GM12874 (cell line): ENCODE data around the gene TEX261.

Experiments used
- TF ChIP-seq, protein P1 (sequence below): IDR thresholded peaks from 2 replicates; pipeline ENCODE4 v1.5.1; 2011; ENCODE audit warnings: low read depth, mild to moderate bottlenecking, control low read depth, low read length, moderate library complexity; ENCODE audit not compliant: insufficient read depth

TEX261 gene

DNA sequence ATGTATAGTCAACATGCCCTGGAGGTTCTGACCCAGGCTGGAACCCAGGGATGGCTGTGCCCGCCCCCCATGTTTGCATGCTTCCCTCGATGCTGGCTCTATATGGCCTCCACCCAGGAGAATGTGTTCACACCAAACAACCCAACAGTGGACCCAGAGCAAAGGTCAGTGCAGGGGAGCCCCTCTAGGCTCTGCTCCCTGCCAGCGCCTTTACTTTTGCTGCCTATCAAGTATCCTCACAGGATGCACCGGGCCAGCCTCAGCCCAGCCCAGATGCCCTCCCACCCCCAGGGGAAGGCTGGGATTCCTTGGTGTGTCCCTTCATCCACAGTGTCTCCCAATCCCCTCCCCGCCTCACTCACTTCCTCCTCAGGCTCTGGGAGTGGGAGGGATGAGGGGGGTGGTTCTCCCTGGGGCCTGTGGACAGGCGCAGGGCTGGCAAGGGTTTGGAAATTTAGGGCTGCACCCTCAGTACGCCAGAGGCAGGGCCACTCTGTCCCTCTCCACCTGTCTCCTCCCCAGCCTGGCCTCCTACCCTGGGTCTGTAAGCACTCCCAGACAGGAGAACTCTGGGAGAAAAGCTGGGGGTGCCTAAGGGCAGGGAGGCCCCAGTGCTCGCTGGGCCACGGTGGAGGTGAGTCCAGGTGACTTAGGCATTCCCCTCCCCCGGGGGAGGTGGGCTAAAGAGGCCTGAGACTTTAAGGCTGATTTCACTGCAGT is 56.6 kb downstream of the TEX261 start:
- TF ChIP-seq, protein P1, sequence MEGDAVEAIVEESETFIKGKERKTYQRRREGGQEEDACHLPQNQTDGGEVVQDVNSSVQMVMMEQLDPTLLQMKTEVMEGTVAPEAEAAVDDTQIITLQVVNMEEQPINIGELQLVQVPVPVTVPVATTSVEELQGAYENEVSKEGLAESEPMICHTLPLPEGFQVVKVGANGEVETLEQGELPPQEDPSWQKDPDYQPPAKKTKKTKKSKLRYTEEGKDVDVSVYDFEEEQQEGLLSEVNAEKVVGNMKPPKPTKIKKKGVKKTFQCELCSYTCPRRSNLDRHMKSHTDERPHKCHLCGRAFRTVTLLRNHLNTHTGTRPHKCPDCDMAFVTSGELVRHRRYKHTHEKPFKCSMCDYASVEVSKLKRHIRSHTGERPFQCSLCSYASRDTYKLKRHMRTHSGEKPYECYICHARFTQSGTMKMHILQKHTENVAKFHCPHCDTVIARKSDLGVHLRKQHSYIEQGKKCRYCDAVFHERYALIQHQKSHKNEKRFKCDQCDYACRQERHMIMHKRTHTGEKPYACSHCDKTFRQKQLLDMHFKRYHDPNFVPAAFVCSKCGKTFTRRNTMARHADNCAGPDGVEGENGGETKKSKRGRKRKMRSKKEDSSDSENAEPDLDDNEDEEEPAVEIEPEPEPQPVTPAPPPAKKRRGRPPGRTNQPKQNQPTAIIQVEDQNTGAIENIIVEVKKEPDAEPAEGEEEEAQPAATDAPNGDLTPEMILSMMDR: no peak

DNA sequence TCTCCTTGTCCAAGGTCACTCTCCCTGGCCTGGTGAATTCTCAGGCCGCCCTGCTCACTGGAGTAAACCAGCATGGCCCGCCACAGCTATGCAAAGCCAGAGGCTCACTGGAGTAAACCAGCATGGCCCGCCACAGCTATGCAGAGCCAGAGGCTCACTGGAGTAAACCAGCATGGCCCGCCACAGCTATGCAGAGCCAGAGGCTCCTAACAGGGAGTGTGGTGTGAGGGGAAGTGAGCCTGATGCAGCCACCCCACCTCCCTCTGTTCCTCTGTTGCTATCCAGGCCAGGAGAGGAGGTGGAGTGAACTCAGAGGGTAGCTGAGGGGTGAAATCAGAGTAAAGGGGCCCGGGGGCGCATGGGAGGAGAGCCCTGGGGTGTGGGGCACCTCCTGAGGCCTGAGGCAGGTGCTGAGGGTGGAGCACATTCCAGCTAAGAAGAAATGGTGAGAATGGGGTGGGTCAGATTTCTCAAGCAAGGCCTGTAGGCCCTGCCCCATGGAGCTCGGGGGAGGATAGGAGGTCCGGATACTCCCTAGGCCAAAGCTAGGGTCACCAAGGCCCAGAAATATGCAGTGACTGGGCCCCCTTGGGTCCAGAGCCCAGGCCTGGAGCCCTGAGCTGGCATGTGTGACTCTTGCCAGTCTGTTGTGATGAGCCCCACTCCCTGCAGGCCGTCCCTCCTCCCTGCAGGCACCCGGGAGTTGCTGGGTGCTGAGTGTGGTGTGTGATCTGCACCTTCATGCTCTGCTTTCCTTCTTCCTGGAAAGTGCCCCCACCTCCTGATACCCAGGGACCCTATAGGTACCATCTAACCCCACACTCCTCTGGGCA is 57.5 kb downstream of the TEX261 start:
- TF ChIP-seq, protein P1: no peak

GRCh38 chr2:70936165-70936978 is 58.3 kb downstream of the TEX261 start:
- TF ChIP-seq, protein P1: no peak
